ENCODE data around the gene MYOZ3. TPM values are rescaled to one million over a fixed set of nuclear protein-coding genes. Genes with fewer than 3 reads are reported as not detected.

Gene MYOZ3
- polyA plus RNA-seq, 4 donors = 0.27 to 1.5 (median 0.38) TPM

DNA sequence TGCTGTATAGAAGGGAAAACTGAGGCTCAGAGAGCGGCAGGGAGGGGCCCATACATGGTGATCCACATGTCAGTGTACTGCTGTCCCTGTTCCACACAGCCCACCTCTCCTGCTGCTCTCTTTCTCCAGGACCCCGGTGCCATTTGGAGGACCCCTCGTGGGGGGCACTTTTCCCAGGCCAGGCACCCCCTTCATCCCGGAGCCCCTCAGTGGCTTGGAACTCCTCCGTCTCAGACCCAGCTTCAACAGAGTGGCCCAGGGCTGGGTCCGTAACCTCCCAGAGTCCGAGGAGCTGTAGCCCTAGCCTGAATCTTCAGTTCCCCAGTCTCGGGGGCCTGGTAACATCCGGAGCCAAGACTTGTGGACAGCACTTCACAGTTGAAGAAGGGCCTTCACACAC is 15.5 kb downstream of the MYOZ3 start:
- H3K4me3 ChIP-seq (ENCODE audit: low read depth in 1 of 3, low read length in 3 of 3) = no peak overlapping the region
- no peak for FAIRE-seq
- 92 to 94% (median 92%) methylated on average over 9 of the region's 9 CpGs for WGBS, 3 donors
- no peaks in the 10 kb centered on the region for H3K36me3 ChIP-seq (ENCODE audit: control insufficient read depth in 3 of 3, insufficient read depth in 2 of 3, low read depth in 1 of 3, low read length in 3 of 3)
- H3K27ac ChIP-seq (ENCODE audit: low read depth in 1 of 3, low read length in 2 of 3) = no peak overlapping the region
- no peak for DNase-seq
- H3K27me3 ChIP-seq (ENCODE audit: control insufficient read depth in 3 of 3, insufficient read depth in 3 of 3, low read length in 3 of 3) = peaks cover 0 to 14% (median 0%) of the 10 kb centered on the region in 3 donors
- peaks cover 0 to 8% (median 0%) of the 10 kb centered on the region in 3 donors for H3K4me1 ChIP-seq (ENCODE audit: control insufficient read depth in 3 of 3, insufficient read depth in 2 of 3, low read depth in 1 of 3, low read length in 2 of 3)
- H3K9me3 ChIP-seq (ENCODE audit: control insufficient read depth in 2 of 2, insufficient read depth in 1 of 2, low read depth in 1 of 2, low read length in 1 of 2) = no peaks in the 10 kb centered on the region

DNA sequence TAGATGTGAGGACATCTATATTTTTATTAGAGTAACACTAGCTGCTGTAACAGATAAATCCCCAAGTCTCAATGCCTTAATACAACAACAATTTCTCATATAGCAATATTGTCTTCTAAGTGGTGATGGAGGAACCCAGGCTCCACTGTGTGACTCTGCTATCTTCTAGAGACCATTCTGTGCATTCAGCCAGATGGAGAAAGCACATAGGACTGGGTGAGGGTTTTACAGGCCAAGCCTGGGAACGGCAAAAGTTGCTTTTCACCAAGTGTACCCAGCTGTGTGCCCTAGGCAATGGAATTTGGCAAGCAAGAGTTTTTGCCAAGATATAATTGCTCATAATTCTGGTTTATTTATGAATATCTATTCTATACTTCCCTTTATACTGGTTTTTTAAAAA is 28.1 kb downstream of the MYOZ3 start:
- H3K9me3 ChIP-seq (ENCODE audit: control insufficient read depth in 2 of 2, insufficient read depth in 1 of 2, low read depth in 1 of 2, low read length in 1 of 2) = no peaks in the 10 kb centered on the region
- 84 to 93% (median 90%) methylated on average over 1 of the region's 1 CpG for WGBS, 3 donors

DNA sequence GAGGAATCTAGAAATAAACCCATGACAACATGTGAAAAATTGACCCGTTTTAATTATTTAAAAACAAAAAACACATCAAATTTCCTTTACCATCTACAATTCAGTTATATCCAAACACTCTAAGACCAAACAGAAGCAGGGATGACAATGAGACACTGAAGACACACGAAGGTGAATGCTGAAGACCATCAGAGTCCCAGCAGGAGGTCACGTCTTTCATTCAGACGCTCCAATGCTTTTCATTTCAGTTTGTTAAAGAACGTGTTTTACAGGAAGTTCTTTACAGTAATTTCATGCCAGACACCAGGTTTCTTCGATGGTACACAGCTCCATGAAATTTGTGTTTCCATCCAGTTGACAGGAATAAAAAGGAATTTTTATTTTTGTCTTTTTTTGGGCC is 29.7 kb downstream of the MYOZ3 start:
- no peaks in the 10 kb centered on the region for H3K9me3 ChIP-seq (ENCODE audit: control insufficient read depth in 2 of 2, insufficient read depth in 1 of 2, low read depth in 1 of 2, low read length in 1 of 2)
- FAIRE-seq (no peak), DNase-seq (no peak)
- no peak overlapping the region for H3K27ac ChIP-seq (ENCODE audit: low read depth in 1 of 3, low read length in 2 of 3)
- H3K4me3 ChIP-seq (ENCODE audit: low read depth in 1 of 3, low read length in 3 of 3) = no peak overlapping the region
- 79 to 82% (median 81%) methylated on average over 6 of the region's 6 CpGs for WGBS, 3 donors
- H3K4me1 ChIP-seq (ENCODE audit: control insufficient read depth in 3 of 3, insufficient read depth in 2 of 3, low read depth in 1 of 3, low read length in 2 of 3) = no peaks in the 10 kb centered on the region
- peaks cover 27 to 39% (median 35%) of the 10 kb centered on the region in 3 donors for H3K36me3 ChIP-seq (ENCODE audit: control insufficient read depth in 3 of 3, insufficient read depth in 2 of 3, low read depth in 1 of 3, low read length in 3 of 3)
- no peaks in the 10 kb centered on the region for H3K27me3 ChIP-seq (ENCODE audit: control insufficient read depth in 3 of 3, insufficient read depth in 3 of 3, low read length in 3 of 3)

More for the DNA sequence above, 28.1 kb downstream of the MYOZ3 start:
- DNase-seq (no peak), FAIRE-seq (no peak)
- no peak overlapping the region for H3K27ac ChIP-seq (ENCODE audit: low read depth in 1 of 3, low read length in 2 of 3)
- H3K27me3 ChIP-seq (ENCODE audit: control insufficient read depth in 3 of 3, insufficient read depth in 3 of 3, low read length in 3 of 3) = no peaks in the 10 kb centered on the region
- H3K4me1 ChIP-seq (ENCODE audit: control insufficient read depth in 3 of 3, insufficient read depth in 2 of 3, low read depth in 1 of 3, low read length in 2 of 3) = no peaks in the 10 kb centered on the region
- no peak overlapping the region for H3K4me3 ChIP-seq (ENCODE audit: low read depth in 1 of 3, low read length in 3 of 3)
- peaks cover 24 to 26% (median 26%) of the 10 kb centered on the region in 3 donors for H3K36me3 ChIP-seq (ENCODE audit: control insufficient read depth in 3 of 3, insufficient read depth in 2 of 3, low read depth in 1 of 3, low read length in 3 of 3)

DNA sequence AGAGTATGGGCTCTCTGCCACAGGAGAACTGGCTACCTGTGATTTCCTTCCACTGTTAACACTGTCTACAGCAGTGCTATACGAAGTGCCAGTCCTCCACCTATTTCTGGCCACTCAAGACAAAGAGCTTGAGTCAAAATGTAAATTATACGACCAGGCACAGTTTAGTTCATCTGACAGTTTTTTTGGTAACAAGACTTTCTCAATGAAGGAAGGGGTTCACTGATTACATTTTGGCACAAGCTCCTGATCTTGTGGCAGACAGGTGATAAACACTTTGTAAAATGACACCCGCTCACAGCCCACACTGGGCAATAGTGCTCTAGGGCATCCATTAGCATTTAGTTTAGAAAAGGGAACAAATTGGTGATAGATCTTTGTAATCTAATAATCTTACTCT is 31.2 kb downstream of the MYOZ3 start:
- WGBS, 3 donors = 85 to 92% (median 90%) methylated on average over 3 of the region's 3 CpGs
- no peaks in the 10 kb centered on the region for H3K4me1 ChIP-seq (ENCODE audit: control insufficient read depth in 3 of 3, insufficient read depth in 2 of 3, low read depth in 1 of 3, low read length in 2 of 3)
- H3K4me3 ChIP-seq (ENCODE audit: low read depth in 1 of 3, low read length in 3 of 3) = no peak overlapping the region
- no peaks in the 10 kb centered on the region for H3K27me3 ChIP-seq (ENCODE audit: control insufficient read depth in 3 of 3, insufficient read depth in 3 of 3, low read length in 3 of 3)
- FAIRE-seq = no peak
- no peak for DNase-seq
- peaks cover 32 to 48% (median 44%) of the 10 kb centered on the region in 3 donors for H3K36me3 ChIP-seq (ENCODE audit: control insufficient read depth in 3 of 3, insufficient read depth in 2 of 3, low read depth in 1 of 3, low read length in 3 of 3)
- H3K27ac ChIP-seq (ENCODE audit: low read depth in 1 of 3, low read length in 2 of 3) = no peak overlapping the region
- no peaks in the 10 kb centered on the region for H3K9me3 ChIP-seq (ENCODE audit: control insufficient read depth in 2 of 2, insufficient read depth in 1 of 2, low read depth in 1 of 2, low read length in 1 of 2)

DNA sequence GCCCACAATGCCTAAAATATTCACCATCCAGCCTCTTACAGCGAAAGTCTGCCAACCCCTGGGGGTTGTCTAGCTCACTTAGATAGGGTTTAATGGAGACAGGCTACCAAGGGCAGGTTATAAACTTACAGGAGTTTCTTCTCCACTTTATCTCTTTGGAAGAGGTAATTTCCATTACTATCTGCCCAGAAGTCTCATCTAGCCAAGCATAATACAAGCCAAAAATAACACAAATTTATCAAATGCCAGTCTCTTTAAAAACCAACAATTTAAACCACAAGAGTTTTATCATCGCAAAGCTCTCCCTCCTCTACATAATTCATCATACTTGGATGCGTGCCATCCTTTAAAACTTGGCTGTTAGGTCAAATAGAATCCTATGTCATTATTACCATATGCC is 33.6 kb downstream of the MYOZ3 start:
- WGBS, 3 donors = 87 to 96% (median 94%) methylated on average over 3 of the region's 3 CpGs
- Histone ChIP-seq H3K27ac (ENCODE audit: low read depth in 1 of 3, low read length in 2 of 3) (no peak overlapping the region), H3K4me1 (ENCODE audit: control insufficient read depth in 3 of 3, insufficient read depth in 2 of 3, low read depth in 1 of 3, low read length in 2 of 3) (peaks cover 0 to 5% (median 5%) of the 10 kb centered on the region in 3 donors), H3K36me3 (ENCODE audit: control insufficient read depth in 3 of 3, insufficient read depth in 2 of 3, low read depth in 1 of 3, low read length in 3 of 3) (peaks cover 37 to 55% (median 45%) of the 10 kb centered on the region in 3 donors), H3K27me3 (ENCODE audit: control insufficient read depth in 3 of 3, insufficient read depth in 3 of 3, low read length in 3 of 3) (no peaks in the 10 kb centered on the region), H3K9me3 (ENCODE audit: control insufficient read depth in 2 of 2, insufficient read depth in 1 of 2, low read depth in 1 of 2, low read length in 1 of 2) (no peaks in the 10 kb centered on the region), H3K4me3 (ENCODE audit: low read depth in 1 of 3, low read length in 3 of 3) (no peak overlapping the region)
- FAIRE-seq = no peak
- no peak for DNase-seq

DNA sequence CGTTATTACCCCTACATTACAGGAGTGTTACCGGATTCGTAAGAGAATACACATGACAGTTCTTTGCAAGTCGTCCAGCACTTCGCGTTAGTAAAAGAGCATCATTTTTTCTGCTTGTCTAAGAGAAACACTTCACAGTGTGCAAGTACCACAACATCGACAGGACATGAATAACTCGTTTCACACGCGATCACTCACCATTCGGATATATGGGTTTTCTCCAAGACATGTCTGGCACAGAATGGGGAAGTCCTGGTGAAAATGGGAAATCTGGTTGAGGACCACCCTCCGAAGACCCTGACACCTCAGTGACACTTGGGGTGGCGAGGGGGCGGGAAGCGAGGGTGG is 39.2 kb downstream of the MYOZ3 start:
- H3K27me3 ChIP-seq (ENCODE audit: control insufficient read depth in 3 of 3, insufficient read depth in 3 of 3, low read length in 3 of 3) = no peaks in the 10 kb centered on the region
- WGBS, 3 donors = 1 to 2% (median 2%) methylated on average over 15 of the region's 15 CpGs
- FAIRE-seq (no peak), DNase-seq (no peak)
- peak overlapping the region; percentile 81 to 92 (median 88) for H3K4me3 ChIP-seq (ENCODE audit: low read depth in 1 of 3, low read length in 3 of 3)
- H3K27ac ChIP-seq (ENCODE audit: low read depth in 1 of 3, low read length in 2 of 3) = peak overlapping the region in 2 of 3 donors; percentile 92 to 99
- peaks cover 0 to 10% (median 9%) of the 10 kb centered on the region in 3 donors for H3K4me1 ChIP-seq (ENCODE audit: control insufficient read depth in 3 of 3, insufficient read depth in 2 of 3, low read depth in 1 of 3, low read length in 2 of 3)
- peaks cover 10 to 20% (median 19%) of the 10 kb centered on the region in 3 donors for H3K36me3 ChIP-seq (ENCODE audit: control insufficient read depth in 3 of 3, insufficient read depth in 2 of 3, low read depth in 1 of 3, low read length in 3 of 3)
- no peaks in the 10 kb centered on the region for H3K9me3 ChIP-seq (ENCODE audit: control insufficient read depth in 2 of 2, insufficient read depth in 1 of 2, low read depth in 1 of 2, low read length in 1 of 2)

DNA sequence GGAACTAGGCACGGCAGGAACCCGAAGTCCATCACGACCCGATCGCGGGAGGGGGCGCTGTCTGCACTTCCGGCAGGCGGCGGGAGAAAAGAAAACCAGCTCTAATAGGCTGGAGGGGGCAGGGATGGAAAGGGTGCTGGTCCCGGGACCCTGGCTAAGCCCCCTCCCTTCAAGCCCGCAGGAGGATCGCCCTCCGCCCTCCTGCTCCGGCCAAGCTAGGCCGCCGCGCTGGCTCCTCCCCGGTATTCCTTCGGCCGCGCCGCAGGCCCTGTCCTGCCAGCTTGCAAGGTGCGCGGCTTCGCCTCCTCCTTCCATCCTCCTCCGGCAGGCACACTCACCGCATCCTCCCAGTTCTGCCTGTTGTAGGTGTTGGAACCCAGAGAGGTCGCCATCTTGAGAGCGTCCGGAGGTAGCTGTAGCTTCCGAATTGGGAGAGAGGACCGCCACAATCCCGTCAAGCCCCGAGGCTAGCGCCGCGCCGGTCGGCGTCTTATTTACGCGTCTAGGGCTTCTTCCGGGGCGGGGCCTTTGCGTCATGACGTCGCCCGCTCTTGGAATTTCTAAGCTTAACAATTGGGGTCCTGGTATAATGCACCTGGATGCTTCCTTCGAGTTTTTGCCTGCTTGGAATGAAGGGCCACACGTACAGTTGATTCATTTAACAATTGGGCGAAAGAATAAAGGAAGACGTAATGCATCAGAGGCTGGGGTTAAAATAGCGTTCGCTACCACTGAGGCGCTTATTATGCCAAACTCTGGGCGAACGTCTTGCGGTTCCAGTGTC is 39.7 kb downstream of the MYOZ3 start, which contains the start of gene RBM22:
TSS of gene RBM22 (minus strand) at position 469 of the 784 bp plus-strand sequence. CDS start at position 392, 77 bp downstream.
- Histone ChIP-seq H3K4me3 (ENCODE audit: low read depth in 1 of 3, low read length in 3 of 3) (peak within 1 kb of the TSS; percentile 81 to 92 (median 88)), H3K36me3 (ENCODE audit: control insufficient read depth in 3 of 3, insufficient read depth in 2 of 3, low read depth in 1 of 3, low read length in 3 of 3) (peaks cover 10 to 17% (median 16%) of the 10 kb centered on the region in 3 donors), H3K4me1 (ENCODE audit: control insufficient read depth in 3 of 3, insufficient read depth in 2 of 3, low read depth in 1 of 3, low read length in 2 of 3) (peaks cover 0 to 10% (median 9%) of the 10 kb centered on the region in 3 donors), H3K9me3 (ENCODE audit: control insufficient read depth in 2 of 2, insufficient read depth in 1 of 2, low read depth in 1 of 2, low read length in 1 of 2) (no peaks in the 10 kb centered on the region), H3K27ac (ENCODE audit: low read depth in 1 of 3, low read length in 2 of 3) (peak within 1 kb of the TSS; percentile 57 to 99 (median 92)), H3K27me3 (ENCODE audit: control insufficient read depth in 3 of 3, insufficient read depth in 3 of 3, low read length in 3 of 3) (no peaks in the 10 kb centered on the region)
- 0% methylated on average over 55 to 59 of the region's 59 CpGs for WGBS, 3 donors
- FAIRE-seq (no peak), DNase-seq (peak; percentile 90 to 96)

DNA sequence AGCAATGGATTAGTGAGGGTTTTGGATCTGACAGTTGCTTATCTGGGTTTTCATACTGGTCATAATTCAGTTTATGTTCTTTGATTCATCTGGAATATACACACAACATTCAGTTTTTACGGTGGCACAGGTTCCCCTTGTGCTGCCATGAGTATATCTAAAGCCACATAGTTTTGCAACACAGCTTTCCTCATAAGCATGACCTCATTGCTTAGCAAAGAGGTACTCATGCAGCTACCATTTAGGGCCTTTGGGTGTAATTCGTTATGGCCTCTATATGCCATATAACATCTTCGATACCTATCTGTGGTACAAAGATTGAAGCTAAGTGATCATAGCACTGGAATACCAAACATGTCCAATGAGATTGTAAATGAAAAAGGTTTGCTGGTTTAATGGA is 42.7 kb downstream of the MYOZ3 start:
- Histone ChIP-seq H3K27me3 (ENCODE audit: control insufficient read depth in 3 of 3, insufficient read depth in 3 of 3, low read length in 3 of 3) (no peaks in the 10 kb centered on the region), H3K36me3 (ENCODE audit: control insufficient read depth in 3 of 3, insufficient read depth in 2 of 3, low read depth in 1 of 3, low read length in 3 of 3) (peaks cover 0 to 5% (median 2%) of the 10 kb centered on the region in 3 donors), H3K4me3 (ENCODE audit: low read depth in 1 of 3, low read length in 3 of 3) (no peak overlapping the region), H3K4me1 (ENCODE audit: control insufficient read depth in 3 of 3, insufficient read depth in 2 of 3, low read depth in 1 of 3, low read length in 2 of 3) (peaks cover 0 to 18% (median 9%) of the 10 kb centered on the region in 3 donors), H3K9me3 (ENCODE audit: control insufficient read depth in 2 of 2, insufficient read depth in 1 of 2, low read depth in 1 of 2, low read length in 1 of 2) (no peaks in the 10 kb centered on the region), H3K27ac (ENCODE audit: low read depth in 1 of 3, low read length in 2 of 3) (no peak overlapping the region)
- WGBS, 3 donors = 70 to 82% (median 76%) methylated on average over 3 of the region's 3 CpGs
- DNase-seq = peak in 1 of 2 donors; percentile 3
- FAIRE-seq = no peak
